Measurements from ENCODE around the gene ZNHIT2.
"Not testable (repeated sequence)": the region's sequence is repeated elsewhere in the genome, so short reads cannot be mapped to it uniquely, and the experiment has no call there.

ZNHIT2 gene

GRCh38 chr11:65133724-65134123 is 16.2 kb upstream of the ZNHIT2 start:
- no peak for DNase-seq

- peak; percentile 68 for DNase-seq
These were observed 15.6 kb upstream of the ZNHIT2 start for GRCh38 chr11:65132988-65133700.

GRCh38 chr11:65132238-65132987 is 14.9 kb upstream of the ZNHIT2 start:
- no peak for DNase-seq

- no peak for DNase-seq
These were observed 14.4 kb upstream of the ZNHIT2 start for GRCh38 chr11:65131895-65132237.

- no peak for DNase-seq
These were observed 13.9 kb upstream of the ZNHIT2 start for GRCh38 chr11:65131417-65131776.

GRCh38 chr11:65130631-65131416 is 13.3 kb upstream of the ZNHIT2 start:
- DNase-seq, result no peak

GRCh38 chr11:65129649-65130441 is 12.3 kb upstream of the ZNHIT2 start:
- no peak for DNase-seq

GRCh38 chr11:65128182-65129145 is 11.0 kb upstream of the ZNHIT2 start:
- DNase-seq, result no peak

GRCh38 chr11:65127473-65128181 is 10.1 kb upstream of the ZNHIT2 start:
- no peak for DNase-seq

GRCh38 chr11:65126624-65127274 is 9.2 kb upstream of the ZNHIT2 start:
- DNase-seq, result no peak

- no peak for DNase-seq
These were observed 7.9 kb upstream of the ZNHIT2 start for GRCh38 chr11:65125197-65126056.

- DNase-seq, result no peak
These were observed 7.1 kb upstream of the ZNHIT2 start for GRCh38 chr11:65124480-65125196.

- peak; percentile 100 for DNase-seq
These were observed 4.6 kb upstream of the ZNHIT2 start, which contains the start of the genes FAU and MRPL49 for GRCh38 chr11:65121865-65122696. TSS of gene FAU (minus strand) at chr11:65122134. CDS start at chr11:65121813, 321 bp downstream. TSS of gene MRPL49 (plus strand) at chr11:65122321. CDS start at chr11:65122347, 26 bp downstream.

- no peak for DNase-seq
These were observed 4.0 kb upstream of the ZNHIT2 start for GRCh38 chr11:65121447-65121864.

- DNase-seq, result no peak
These were observed 3.3 kb upstream of the ZNHIT2 start for GRCh38 chr11:65120831-65121230.

GRCh38 chr11:65119670-65119995 is 2.1 kb upstream of the ZNHIT2 start:
- DNase-seq, result no peak

- DNase-seq, result not testable (repeated sequence)
These were observed 1.6 kb upstream of the ZNHIT2 start for GRCh38 chr11:65118891-65119669.
